A673 (cell line): ENCODE results near the gene SRPRA.

Source experiments
- EZH2 ChIP-seq: fragments of 200-600 bp; sonication (generic); IDR thresholded peaks from 2 replicates; pipeline ENCODE4 v1.6.1; 2017; ENCODE audit warnings: borderline replicate concordance, low read depth, mild to moderate bottlenecking, mixed read lengths, antibody characterized with exemption, low read length; ENCODE audit not compliant: poor library complexity, severe bottlenecking
- TF ChIP-seq, protein P1 (sequence below): fragments of 300-800, 200-600 bp; sonication (generic); conservative IDR thresholded peaks from 2 replicates; pipeline ENCODE4 v1.5.1; 2017; ENCODE audit warnings: low read depth, mild to moderate bottlenecking, antibody characterized with exemption, low read length, moderate library complexity, mixed read lengths

DNA sequence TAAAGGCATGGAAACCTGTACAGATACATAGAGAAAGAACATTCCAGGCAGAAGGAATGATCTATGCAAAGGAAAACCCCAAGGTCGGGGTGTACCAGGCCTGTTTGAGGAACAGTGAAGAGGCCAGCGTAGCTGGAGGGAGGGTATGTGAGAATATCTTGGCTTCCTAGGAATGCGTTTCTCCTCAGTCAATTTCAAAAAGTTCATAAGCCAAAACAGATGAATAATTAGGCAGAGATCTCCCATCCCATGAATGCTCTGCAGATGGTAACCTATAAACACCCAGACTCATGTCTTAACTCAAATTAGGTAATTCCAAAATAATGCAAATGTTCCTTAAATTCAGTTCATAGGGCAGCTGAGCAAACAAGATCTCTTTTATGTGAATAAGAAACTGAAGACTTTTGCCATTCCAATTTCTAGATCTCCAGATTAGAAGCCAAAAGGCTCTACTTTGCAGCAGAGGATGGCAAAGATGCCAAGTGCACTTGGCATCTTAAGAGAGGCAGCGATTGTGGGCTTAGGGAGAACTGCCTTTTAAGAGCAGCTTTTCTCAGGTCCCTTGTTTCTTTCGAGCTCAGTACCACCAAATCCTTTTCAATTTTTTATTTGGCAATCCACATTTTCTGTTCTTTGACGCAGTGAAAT, 43.9 kb downstream of the SRPRA start:
- TF ChIP-seq, protein P1, sequence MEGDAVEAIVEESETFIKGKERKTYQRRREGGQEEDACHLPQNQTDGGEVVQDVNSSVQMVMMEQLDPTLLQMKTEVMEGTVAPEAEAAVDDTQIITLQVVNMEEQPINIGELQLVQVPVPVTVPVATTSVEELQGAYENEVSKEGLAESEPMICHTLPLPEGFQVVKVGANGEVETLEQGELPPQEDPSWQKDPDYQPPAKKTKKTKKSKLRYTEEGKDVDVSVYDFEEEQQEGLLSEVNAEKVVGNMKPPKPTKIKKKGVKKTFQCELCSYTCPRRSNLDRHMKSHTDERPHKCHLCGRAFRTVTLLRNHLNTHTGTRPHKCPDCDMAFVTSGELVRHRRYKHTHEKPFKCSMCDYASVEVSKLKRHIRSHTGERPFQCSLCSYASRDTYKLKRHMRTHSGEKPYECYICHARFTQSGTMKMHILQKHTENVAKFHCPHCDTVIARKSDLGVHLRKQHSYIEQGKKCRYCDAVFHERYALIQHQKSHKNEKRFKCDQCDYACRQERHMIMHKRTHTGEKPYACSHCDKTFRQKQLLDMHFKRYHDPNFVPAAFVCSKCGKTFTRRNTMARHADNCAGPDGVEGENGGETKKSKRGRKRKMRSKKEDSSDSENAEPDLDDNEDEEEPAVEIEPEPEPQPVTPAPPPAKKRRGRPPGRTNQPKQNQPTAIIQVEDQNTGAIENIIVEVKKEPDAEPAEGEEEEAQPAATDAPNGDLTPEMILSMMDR = no peak
- no peak for TF ChIP-seq EZH2
